SIG-M5 treated with dmso at 0.1 percent for 504 hours (cell line): ENCODE data around the gene TAF3.

ENCODE experiments used
- DNase-seq: peaks from one replicate; lab custom pipeline; 2025; ENCODE audit not compliant: unreplicated experiment; lab: John Stamatoyannopoulos, UW

The TAF3 gene

GRCh38 chr10:8043569-8044306 is 225.4 kb downstream of the TAF3 start:
- no peak for DNase-seq

GRCh38 chr10:8044331-8044907 is 226.1 kb downstream of the TAF3 start:
- no peak for DNase-seq

- DNase-seq, result no peak
Measured at GRCh38 chr10:8044908-8045725, 226.8 kb downstream of the TAF3 start.

DNA sequence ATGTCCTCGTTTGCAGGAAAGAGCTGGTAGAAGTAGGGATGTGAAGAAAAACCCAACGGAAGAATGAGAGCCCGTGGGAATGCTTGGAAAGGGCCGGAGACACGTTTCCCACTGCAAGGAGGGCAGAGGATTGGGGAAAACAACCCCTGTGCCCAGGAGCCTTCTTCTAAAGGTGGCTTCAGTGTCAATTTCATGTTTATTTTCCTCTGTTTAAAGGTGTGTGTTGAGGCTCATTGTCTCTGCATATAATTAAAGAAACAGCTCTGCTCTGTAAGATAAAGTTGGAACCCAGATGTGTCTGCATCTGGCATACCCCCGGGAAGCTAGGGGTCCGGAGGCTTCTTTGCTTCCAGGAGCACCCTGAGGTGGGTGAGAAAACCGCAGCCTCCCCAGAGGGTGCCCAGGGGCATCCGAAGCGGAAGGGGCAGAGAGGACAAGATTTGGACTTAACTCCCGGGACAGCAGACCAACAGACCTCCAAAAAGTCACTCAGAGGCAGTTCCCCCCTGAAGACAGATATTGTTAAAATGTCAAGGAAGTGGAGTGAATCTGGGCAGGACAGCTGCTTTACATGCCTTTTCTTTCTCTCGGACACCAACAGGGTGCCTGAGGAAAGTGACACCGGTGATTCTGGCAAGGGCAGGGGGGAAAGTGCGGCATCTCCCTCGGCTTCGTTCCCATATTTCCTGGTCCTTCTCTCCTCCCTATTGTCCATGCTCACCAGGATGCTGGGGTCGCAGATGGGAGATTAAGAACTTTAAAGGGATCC is 227.6 kb downstream of the TAF3 start:
- no peak for DNase-seq

- DNase-seq, result no peak
Measured at GRCh38 chr10:8047452-8048280, 229.4 kb downstream of the TAF3 start.

DNA sequence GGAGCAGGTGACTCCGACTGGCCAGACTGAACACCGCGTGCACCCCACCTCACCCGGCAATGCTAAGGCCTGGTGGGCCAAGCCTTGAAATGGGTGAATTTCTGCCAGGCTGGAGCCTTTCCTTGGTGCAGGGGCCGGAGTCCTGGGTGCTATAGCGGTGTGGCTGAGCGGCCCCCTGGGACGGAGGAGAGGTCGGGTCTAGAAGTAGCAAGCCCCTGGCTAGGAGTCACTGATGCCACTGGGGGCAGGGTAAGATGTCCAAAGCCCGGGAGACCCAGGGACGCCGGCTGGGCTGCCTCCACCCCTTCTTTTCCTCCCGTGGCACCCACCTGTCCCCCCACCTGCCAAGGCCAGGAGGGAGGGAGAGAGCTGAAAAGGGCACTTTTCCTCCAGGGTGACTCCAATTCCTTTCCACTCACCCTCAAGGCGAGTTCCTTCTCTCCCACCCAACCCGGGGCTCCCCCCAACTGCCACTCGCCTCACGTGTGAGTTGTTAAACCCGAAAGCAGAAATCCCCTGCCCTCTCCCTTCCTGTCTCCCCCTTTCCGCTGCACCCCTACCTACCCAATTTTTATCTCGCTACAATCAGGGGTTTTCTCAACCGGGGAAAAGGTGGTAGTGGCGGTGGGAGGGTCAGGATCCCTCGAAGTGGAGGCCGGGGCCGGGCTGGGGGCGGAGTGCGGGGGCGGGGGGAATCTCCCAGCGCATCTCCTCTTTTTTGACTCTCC is 230.1 kb downstream of the TAF3 start:
- DNase-seq, result no peak

DNA sequence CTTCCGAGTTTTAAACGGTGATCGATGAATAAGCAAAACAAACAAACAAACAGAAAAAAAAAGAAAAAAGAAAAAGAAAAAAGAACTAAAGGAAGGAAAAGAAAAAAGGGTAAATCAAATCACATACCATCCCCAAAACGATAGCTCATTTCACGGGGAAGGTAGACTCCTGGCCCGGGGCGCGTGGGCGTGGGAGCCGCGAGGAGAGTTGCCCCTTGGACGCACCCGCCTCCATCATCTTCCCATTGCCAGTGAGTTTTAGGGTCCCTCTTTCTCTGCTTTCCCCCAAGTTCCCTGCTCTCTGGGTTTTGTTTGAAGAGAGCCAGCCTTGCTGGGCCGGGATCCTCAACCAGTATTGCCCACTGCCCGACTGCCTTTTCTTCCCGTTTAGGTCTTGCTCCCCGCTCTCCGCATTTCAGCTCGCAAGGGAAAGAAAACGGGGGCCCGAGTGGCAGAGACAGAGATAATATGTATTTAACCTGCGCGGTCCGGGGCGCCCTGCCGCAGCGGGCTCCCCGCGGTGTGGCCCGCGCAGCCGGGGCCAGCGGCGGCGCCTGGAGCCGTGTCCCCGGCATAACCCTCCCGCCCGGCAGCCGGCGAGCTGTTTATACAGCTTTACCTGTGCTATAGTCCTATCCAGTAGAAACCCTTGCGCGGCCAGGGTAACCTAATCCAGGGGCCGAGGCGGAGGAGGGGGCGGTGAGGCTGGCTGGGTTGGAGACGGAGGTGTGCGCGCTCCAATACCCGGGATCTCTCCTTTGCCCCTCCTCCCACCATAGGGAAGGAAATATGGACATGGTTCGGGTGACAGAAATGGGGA is 230.9 kb downstream of the TAF3 start:
- no peak for DNase-seq

GRCh38 chr10:8049865-8050555 is 231.7 kb downstream of the TAF3 start:
- DNase-seq, result no peak

DNA sequence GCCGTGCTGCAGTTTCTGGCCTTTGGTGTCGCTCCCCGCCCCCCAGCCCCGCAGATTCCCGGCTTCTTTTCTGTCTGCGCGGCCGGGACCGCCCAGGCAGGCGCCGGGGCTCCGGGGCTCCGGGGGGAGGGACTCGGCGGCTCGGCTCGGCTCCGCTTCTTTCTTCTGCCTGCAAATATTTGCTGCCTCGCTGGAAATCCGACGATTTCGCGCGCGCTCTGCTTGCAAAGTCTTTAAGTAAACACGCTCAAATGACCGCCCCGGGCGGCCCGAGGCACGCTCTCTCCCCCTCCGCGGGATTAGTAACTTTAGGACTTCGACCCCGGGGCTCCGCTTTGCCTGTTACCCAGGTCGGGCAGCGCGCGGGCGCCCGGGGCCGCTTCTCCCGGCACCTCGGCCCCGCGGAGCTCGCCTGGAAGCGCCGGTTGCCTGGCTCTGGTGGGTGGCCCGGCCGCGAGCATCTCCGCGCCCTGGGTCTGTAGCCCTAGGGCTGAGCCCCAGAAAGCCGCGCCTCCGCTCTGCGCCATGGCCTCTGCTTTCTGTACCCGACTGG is 232.3 kb downstream of the TAF3 start:
- DNase-seq, result no peak

GRCh38 chr10:8051109-8051821 is 233.0 kb downstream of the TAF3 start:
- DNase-seq, result no peak

DNA sequence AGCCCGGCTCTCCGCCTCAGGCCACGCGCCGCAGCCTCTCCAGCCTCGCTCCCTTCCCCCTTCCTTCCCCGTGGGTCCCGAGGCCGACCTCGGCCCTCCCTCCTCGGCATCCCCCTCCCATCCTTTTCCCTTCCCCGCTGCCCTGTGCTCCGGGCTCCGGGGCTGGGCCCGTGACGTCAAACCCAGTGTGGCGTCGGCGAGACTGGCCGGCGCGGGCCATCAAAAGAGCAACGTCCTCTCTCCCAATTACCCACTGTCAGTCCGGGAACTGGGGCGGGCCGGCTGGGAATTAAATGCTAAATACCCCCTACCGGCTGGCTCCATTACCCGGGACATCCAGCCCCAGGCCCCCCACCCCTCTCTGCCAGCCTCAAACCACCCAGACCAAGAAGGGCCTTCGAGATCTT is 233.5 kb downstream of the TAF3 start:
- no peak for DNase-seq

DNA sequence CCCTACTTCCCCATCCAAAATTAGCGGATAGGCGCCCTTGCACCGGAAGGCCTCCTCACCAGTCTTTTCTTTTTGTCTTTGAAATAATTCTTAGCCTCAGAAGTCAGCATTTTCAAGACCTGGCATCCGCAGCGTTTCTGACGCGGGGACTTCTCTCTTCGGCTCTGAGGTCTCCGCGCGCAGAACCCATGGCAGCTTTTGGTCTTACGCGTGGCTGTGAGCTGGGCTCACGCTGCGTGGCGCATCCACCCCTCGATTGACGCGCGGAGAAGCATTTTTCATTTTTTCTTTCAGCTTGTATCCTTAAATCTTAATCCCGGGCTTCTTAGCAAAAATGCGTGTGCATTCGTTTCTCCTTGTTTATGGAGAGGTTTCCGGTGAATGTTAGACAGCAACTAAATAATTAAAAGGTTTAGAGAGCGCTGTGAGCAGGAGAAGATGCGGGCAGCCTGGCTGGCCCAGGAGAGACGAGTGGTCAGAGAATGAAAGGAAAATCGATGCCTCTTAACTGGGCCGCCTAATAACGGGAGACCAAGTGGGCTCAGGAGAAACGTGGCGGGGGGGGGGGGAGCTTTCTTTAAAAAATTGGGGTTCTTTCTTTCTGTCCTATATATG is 234.1 kb downstream of the TAF3 start:
- DNase-seq, result no peak

DNA sequence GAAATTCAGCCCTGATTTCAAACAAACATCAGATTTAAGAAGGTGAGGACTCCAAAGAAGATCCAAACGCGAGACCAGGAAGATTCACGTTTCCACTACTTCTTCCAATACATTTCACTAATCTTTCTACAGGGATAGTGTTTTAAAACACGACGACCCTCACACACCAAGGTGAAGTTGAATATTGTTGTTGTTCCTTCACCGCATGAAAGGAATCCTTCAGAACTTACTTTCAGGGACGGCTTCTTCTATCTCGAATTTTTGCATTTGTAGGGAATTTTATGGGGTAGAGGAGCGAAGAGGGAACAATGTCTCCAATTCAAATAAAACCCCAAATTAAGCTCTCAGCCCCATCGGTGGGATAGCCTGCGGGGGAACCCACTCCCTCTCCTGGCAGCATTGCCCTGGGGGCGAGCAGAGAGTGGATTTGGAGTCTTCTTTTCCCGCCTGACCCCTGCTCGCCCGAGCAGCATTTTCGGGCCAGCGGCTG is 234.7 kb downstream of the TAF3 start:
- DNase-seq, result no peak

DNA sequence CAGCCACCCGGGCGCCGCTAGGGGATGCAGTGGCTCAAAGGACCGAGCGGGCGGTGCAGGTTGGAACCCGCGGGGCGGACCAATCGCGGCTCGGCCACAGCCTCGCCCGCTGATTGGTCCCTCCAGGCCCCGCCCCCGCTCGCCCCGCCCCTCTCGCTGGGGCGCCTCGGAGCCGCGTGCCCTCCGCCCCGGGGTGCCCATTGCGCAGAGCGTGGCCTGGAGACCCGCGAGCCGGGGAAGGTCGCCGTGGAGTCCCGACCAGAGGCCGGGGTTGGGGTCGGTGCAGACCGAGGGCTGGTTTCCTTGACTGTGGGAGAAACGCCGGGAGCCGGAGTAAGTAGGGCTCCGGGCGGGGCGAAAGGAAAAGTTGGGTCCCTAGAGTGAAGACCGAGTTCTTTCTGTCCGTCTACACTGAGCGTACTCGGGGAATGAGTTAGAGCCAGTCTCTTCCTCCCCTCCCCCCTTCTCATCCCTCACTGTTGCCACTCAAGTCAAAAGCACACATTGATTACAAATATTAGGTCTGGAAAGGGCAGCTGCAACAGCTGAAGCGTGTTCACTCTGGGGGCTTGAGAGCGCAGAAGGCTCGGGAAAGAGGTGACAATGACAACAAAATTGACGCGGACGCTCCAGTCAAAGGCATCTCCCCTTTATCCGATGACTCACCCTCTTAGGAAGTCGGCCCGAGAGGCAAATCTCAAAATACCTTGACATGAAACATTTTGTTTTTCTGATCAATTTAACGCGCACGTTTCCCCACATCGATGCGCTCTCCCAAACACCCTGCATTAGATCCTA is 235.3 kb downstream of the TAF3 start:
- peak; percentile 80 for DNase-seq

DNA sequence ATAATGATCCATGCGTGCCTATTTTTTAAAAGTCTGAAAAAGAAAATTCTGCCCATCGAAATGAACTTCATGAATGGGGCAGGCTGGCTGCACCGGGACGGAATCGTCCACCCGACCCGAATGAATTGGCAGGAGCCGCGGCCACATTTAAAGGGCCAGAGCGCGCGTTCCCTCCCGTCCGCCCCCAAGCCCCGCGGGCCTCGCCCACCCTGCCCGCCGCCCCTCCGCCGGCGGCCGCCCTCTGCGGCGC is 235.9 kb downstream of the TAF3 start:
- DNase-seq, result no peak
